Fibroblast of villous mesenchyme (primary cell): Measurements from ENCODE around the gene BFSP2. TPM values are rescaled to one million over a fixed set of nuclear protein-coding genes. Genes with fewer than 3 reads are reported as not detected.
"Not testable (repeated sequence)": the region's sequence is repeated elsewhere in the genome, so short reads cannot be mapped to it uniquely, and the experiment has no call there.

Source experiments
- DNase-seq: peaks from one replicate; pipeline ENCODE4 v3.0.0-alpha.2; 2010; ENCODE audit warnings: low read depth
- H3K4me3 ChIP-seq: 2 replicates; pipeline ENCODE4 v1.5.1; 2011; ENCODE audit warnings: low read depth, mild to moderate bottlenecking, low read length
- CTCF ChIP-seq: IDR thresholded peaks from 2 replicates; pipeline ENCODE4 v1.5.1; 2012; ENCODE audit warnings: low read depth, mild to moderate bottlenecking, low read length; ENCODE audit not compliant: insufficient read depth
- total RNA-seq: library from RNA; depleted of rRNA; stranded (reverse); fragments of >200 nt; gene quantifications from 2 replicates; pipeline ENCODE4 v1.2.3, GENCODE V29; 2012

The BFSP2 gene
- total RNA-seq, 1 donor = not detected

DNA sequence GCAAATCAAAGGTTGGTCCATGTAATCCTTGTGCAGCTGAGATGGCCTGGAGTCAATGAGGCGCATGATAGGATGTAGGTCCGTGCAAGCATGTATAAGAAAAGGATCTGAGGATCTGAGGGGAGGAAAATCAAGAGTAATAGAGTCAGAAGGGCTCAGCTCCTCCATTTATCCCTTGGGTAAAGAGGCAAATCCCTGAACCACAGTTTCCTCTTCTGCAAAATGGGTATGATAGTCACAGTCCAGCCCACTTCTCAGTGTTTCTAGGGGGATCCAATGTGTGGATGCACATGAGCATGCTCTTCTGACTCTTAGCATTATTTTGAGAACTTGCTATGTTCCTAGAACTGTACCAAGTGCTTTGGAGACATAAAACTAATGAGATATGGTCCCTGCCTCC is 67.9 kb downstream of the BFSP2 start:
- no peak for TF ChIP-seq CTCF
- DNase-seq = no peak
- no peak overlapping the region for H3K4me3 ChIP-seq

DNA sequence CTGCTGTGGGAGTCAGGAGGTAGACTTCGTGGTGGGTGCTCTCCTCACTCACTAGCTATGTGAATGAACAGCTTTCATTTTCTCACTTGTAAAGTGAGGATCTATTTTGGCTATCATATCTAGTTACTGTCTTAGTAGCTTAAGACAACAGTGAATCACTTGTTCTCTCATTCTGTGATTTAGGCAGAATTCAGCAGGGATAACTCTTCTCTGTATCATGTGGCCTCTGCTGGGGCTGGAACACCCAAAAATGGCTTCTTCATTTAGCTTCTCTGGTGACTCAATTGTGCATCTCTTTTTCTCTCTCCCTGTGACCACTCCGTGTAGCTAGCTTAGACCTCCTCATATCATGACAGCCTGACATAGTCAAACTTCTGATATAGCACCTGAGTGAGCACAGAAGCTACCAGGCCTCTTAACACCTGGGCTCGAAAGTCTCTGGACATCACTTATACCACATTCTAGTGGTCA is 68.4 kb downstream of the BFSP2 start:
- TF ChIP-seq CTCF = no peak
- H3K4me3 ChIP-seq = no peak overlapping the region
- DNase-seq = no peak

DNA sequence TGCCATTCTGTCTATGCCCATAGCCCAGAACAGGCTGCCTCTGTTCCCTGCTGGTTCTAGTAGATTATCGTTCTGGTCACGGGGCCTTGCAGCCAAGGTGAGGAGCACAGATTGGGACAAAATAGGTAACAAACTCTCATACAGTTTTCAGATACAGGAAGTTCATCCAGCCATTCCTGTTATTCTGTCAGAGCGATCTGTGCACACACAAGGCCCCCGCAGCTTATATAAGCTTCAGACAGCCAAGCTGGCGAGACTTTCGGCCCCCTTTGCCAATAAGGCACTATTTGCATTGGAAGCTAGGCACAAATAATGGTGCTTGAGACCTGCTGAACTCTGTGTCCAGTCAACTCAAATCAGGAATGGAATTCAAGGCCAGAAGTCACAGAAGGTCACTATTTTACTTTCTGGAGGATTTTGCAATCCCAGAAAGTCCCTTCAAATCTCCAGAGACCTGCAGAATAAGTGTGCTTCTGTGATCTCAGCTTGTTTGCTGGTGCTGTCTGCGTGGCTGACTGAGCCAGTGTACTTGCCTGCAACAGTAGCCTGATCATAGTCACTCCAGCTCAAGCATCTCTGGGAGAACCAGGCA is 69.4 kb downstream of the BFSP2 start:
- no peak overlapping the region for H3K4me3 ChIP-seq
- DNase-seq = peak; percentile 37
- no peak for TF ChIP-seq CTCF

DNA sequence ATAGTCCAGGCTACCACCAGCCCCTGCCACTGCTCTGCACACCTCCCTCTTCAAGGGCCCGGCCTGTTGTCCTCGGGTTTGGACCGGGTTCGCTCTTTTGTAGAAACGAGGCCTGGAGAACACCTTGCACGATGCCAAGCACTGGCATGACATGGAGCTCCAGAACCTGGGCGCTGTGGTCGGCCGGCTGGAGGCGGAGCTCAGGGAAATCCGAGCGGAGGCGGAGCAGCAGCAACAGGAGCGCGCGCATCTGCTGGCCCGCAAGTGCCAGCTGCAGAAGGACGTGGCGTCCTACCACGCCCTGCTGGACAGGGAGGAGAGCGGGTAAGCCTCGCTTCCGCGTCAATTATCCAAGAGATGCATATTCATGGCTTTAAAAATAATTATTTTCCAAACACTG is 72.4 kb downstream of the BFSP2 start:
- H3K4me3 ChIP-seq = peak overlapping the region; percentile 2
- peak; percentile 36 for DNase-seq
- TF ChIP-seq CTCF = peak; percentile 10

DNA sequence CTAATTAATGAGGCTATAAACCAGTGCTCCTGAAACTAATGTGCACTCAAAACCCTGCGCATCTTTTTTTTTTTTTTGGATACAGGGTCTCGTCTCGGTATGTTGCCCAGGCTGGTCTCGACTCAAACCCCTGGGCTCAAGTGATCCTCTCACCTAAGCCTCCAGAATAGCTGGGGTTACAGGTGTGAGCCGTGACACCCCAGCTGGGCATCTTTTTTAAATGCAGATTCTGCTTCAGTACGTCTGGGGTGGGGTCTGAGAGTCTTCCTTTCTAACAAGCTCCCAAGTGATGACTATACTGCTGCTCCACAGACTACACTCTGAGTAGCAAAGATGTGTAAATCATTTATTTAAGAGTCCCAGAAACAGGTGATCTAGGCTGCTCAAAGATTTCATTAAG is 73.0 kb downstream of the BFSP2 start:
- no peak for DNase-seq
- no peak for TF ChIP-seq CTCF

GRCh38 chr3:133473472-133474191 is 73.8 kb downstream of the BFSP2 start:
- not testable (repeated sequence) for DNase-seq, H3K4me3 ChIP-seq

More for the DNA sequence above, 73.0 kb downstream of the BFSP2 start:
- H3K4me3 ChIP-seq = no peak overlapping the region

GRCh38 chr3:133474251-133474801 is 74.5 kb downstream of the BFSP2 start:
- peak; percentile 65 for DNase-seq
- H3K4me3 ChIP-seq = no peak overlapping the region
- no peak for TF ChIP-seq CTCF
